K562 (cell line): ENCODE measurements around the gene SLC39A5. TPM values are rescaled to one million over a fixed set of nuclear protein-coding genes. Genes with fewer than 3 reads are reported as not detected.

Experiments used
- ATF2 ChIP-seq: sonication (generic); formaldehyde crosslinking; IDR thresholded peaks from 2 replicates; pipeline ENCODE4 v1.8.1; 2022; ENCODE audit warnings: missing genetic modification reagents
- BRD4 ChIP-seq: fragments of 200-600 bp; sonication (generic); IDR thresholded peaks from 2 replicates; pipeline ENCODE4 v1.6.1; 2017; ENCODE audit warnings: inconsistent platforms
- DDX20 ChIP-seq: fragments of 450-650 bp; IDR thresholded peaks from 2 replicates; pipeline ENCODE4 v1.6.1; 2016; ENCODE audit warnings: missing genetic modification characterization, low read depth, mild to moderate bottlenecking, missing compliant biosample characterization, moderate library complexity
- HNRNPUL1 ChIP-seq: fragments of 200-400 bp; formaldehyde crosslinking; IDR thresholded peaks from 2 replicates; pipeline ENCODE4 v1.6.1; 2017; ENCODE audit warnings: low read length
- KDM1A ChIP-seq, 2 experiments: fragments of 450-650 bp; IDR thresholded peaks; 2 replicates each; pipeline ENCODE4 v1.6.1; 2016; ENCODE audit warnings: mild to moderate bottlenecking in 2 of 2
- L3MBTL2 ChIP-seq: fragments of 450-650 bp; IDR thresholded peaks from 2 replicates; pipeline ENCODE4 v1.6.1; 2016; ENCODE audit warnings: mild to moderate bottlenecking, moderate library complexity
- MEF2D ChIP-seq: conservative IDR thresholded peaks from 2 replicates; pipeline ENCODE4 v1.6.1; 2016; ENCODE audit warnings: low read depth, missing genetic modification characterization, missing compliant biosample characterization
- MTF1 ChIP-seq: fragments of 250-450 bp; sonication (Bioruptor Pico); IDR thresholded peaks from 2 replicates; pipeline ENCODE4 v1.9.0; 2021; ENCODE audit warnings: moderate library complexity, mild to moderate bottlenecking, inconsistent platforms, borderline replicate concordance
- NEUROD1 ChIP-seq: fragments of 150-350 bp; IDR thresholded peaks from 2 replicates; pipeline ENCODE4 v1.6.1; 2014; ENCODE audit warnings: borderline replicate concordance, low read length, low read depth; ENCODE audit not compliant: partially characterized antibody
- NFXL1 ChIP-seq: fragments of 450-650 bp; formaldehyde crosslinking; IDR thresholded peaks from 2 replicates; pipeline ENCODE4 v1.4.0; 2021; ENCODE audit warnings: mild to moderate bottlenecking
- NR2C1 ChIP-seq, 2 experiments: fragments of 450-650 bp; IDR thresholded peaks; 2 replicates each; pipeline ENCODE4 v1.6.1; 2017; ENCODE audit warnings: mild to moderate bottlenecking in 2 of 2, antibody characterized with exemption in 1 of 2, inconsistent platforms in 1 of 2, missing compliant biosample characterization in 1 of 2, missing genetic modification characterization in 1 of 2
- NR2F6 ChIP-seq: fragments of 450-650 bp; formaldehyde crosslinking; IDR thresholded peaks from 2 replicates; pipeline ENCODE4 v1.4.0; 2020; ENCODE audit warnings: mild to moderate bottlenecking
- SMC3 ChIP-seq: conservative IDR thresholded peaks from 2 replicates; pipeline ENCODE4 v1.6.1; 2011; ENCODE audit warnings: low read depth, low read length, improper control_type of control experiment; ENCODE audit not compliant: insufficient read depth
- STAT5B ChIP-seq: fragments of 250-450 bp; sonication (Bioruptor Pico); IDR thresholded peaks from 2 replicates; pipeline ENCODE4 v1.8.0; 2021; ENCODE audit warnings: mild to moderate bottlenecking, inconsistent platforms
- TEAD4 ChIP-seq, 2 experiments: sonication (generic) in 1 of 2; formaldehyde crosslinking in 1 of 2; IDR thresholded peaks; 2 replicates each; pipeline versions ENCODE4 v1.6.1 to v1.8.0; 2012 to 2022; ENCODE audit warnings: borderline replicate concordance in 1 of 2, inconsistent platforms in 1 of 2, low read length in 1 of 2, mild to moderate bottlenecking in 1 of 2, missing genetic modification reagents in 1 of 2
- TFE3 ChIP-seq: fragments of 450-650 bp; formaldehyde crosslinking; IDR thresholded peaks from 2 replicates; pipeline ENCODE4 v1.4.0; 2020; ENCODE audit warnings: mild to moderate bottlenecking, mixed read lengths
- YY1 ChIP-seq, 3 experiments: IDR thresholded peaks; 2 replicates each; pipeline ENCODE4 v1.6.1; 2011; ENCODE audit warnings: low read length in 2 of 3, mild to moderate bottlenecking in 2 of 3, moderate library complexity in 2 of 3, borderline replicate concordance in 1 of 3, control low read depth in 1 of 3, low read depth in 1 of 3; ENCODE audit not compliant: insufficient read depth in 3 of 3, insufficient replicate concordance in 2 of 3, control insufficient read depth in 1 of 3, insufficient read length in 1 of 3; ENCODE audit errors: extremely low read depth in 1 of 3
- ZFX ChIP-seq: sonication (generic); formaldehyde crosslinking; IDR thresholded peaks from 2 replicates; pipeline ENCODE4 v1.8.0; 2022; ENCODE audit warnings: mild to moderate bottlenecking, missing genetic modification reagents, moderate library complexity
- ZNF124 ChIP-seq: sonication (generic); formaldehyde crosslinking; IDR thresholded peaks from 2 replicates; pipeline ENCODE4 v1.8.1; 2022; ENCODE audit warnings: missing genetic modification reagents
- ZNF133 ChIP-seq: fragments of 250-450 bp; sonication (Bioruptor Pico); IDR thresholded peaks from 2 replicates; pipeline ENCODE4 v1.4.0; 2020; ENCODE audit warnings: mild to moderate bottlenecking
- ZNF23 ChIP-seq: fragments of 250-450 bp; sonication (Bioruptor Pico); IDR thresholded peaks from 2 replicates; pipeline ENCODE4 v1.4.0; 2020; ENCODE audit warnings: mild to moderate bottlenecking
- ZNF561 ChIP-seq: fragments of 450-650 bp; formaldehyde crosslinking; conservative IDR thresholded peaks from 2 replicates; pipeline ENCODE4 v1.4.0; 2020; ENCODE audit warnings: mild to moderate bottlenecking, moderate library complexity
- ZNF76 ChIP-seq: fragments of 250-450 bp; sonication (Bioruptor Pico); IDR thresholded peaks from 2 replicates; pipeline ENCODE4 v1.4.0; 2020; ENCODE audit warnings: mild to moderate bottlenecking, moderate library complexity, borderline replicate concordance
- polyA plus RNA-seq, 8 experiments: library from polyadenylated mRNA; depleted of rRNA in 4 of 8; stranded (reverse) in 5 of 8; unstranded in 3 of 8; fragments of >200 nt; fragmentation: Nextera tagmentation in 2 of 8; fragmentation: Illumina TruSeq in 1 of 8; extraction: Ambion mirVana in 2 of 8; extraction: Trizol in 1 of 8; gene quantifications; 2 replicates each; pipeline versions ENCODE4 v1.2.1 to v1.2.3, GENCODE V29; 2011 to 2014; ENCODE audit warnings: inconsistent platforms in 1 of 8, missing spikeins in 1 of 8
- total RNA-seq, 7 experiments: library from RNA; depleted of rRNA in 6 of 7; stranded (reverse); fragments of >200 nt in 6 of 7; fragmentation: Illumina TruSeq in 2 of 7; extraction: Trizol in 2 of 7; gene quantifications; 2 replicates each; pipeline versions ENCODE4 v1.2.1 to v1.2.3, GENCODE V29; 2011 to 2021; ENCODE audit warnings: low replicate concordance in 1 of 7
- TF ChIP-seq, protein P1 (sequence below): fragments of 250-450 bp; sonication (Bioruptor Pico); IDR thresholded peaks from 2 replicates; pipeline ENCODE4 v1.9.0; 2021; ENCODE audit warnings: mild to moderate bottlenecking, inconsistent platforms

Gene SLC39A5
- total and polyA plus RNA-seq, 9 of the 15 experiments (the other 6 are each of a cell fraction or from before 2014, with no cell fraction given): 0.08 to 0.10 TPM; not detected in 7

- TF ChIP-seq, protein P1, sequence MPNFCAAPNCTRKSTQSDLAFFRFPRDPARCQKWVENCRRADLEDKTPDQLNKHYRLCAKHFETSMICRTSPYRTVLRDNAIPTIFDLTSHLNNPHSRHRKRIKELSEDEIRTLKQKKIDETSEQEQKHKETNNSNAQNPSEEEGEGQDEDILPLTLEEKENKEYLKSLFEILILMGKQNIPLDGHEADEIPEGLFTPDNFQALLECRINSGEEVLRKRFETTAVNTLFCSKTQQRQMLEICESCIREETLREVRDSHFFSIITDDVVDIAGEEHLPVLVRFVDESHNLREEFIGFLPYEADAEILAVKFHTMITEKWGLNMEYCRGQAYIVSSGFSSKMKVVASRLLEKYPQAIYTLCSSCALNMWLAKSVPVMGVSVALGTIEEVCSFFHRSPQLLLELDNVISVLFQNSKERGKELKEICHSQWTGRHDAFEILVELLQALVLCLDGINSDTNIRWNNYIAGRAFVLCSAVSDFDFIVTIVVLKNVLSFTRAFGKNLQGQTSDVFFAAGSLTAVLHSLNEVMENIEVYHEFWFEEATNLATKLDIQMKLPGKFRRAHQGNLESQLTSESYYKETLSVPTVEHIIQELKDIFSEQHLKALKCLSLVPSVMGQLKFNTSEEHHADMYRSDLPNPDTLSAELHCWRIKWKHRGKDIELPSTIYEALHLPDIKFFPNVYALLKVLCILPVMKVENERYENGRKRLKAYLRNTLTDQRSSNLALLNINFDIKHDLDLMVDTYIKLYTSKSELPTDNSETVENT (CRISPR knock-in tag): no peak
- no peak for TF ChIP-seq ZNF76
- TF ChIP-seq NFXL1 (CRISPR knock-in tag): no peak
- no peak for TF ChIP-seq ATF2 (CRISPR knock-in tag)
- TF ChIP-seq ZNF124 (CRISPR knock-in tag): no peak
- TF ChIP-seq NR2C1 (IDR thresholded peaks at IDR 0.05): 0 out of 2 replicates have a peak, but pooled peaks have one; percentile 26
- no peak for TF ChIP-seq NR2C1 (tag; IDR thresholded peaks at IDR 0.05)
- TF ChIP-seq SMC3: peak; percentile 65
- no peak for TF ChIP-seq MTF1 (CRISPR knock-in tag)
- no peak for TF ChIP-seq BRD4
- no peak for TF ChIP-seq NEUROD1
- TF ChIP-seq ZNF561 (CRISPR knock-in tag): no peak
- no peak for TF ChIP-seq TFE3 (CRISPR knock-in tag)
- TF ChIP-seq ZNF23 (CRISPR knock-in tag): no peak
- no peak for TF ChIP-seq DDX20 (tag)
- peak; percentile 63 for TF ChIP-seq TEAD4 (IDR thresholded peaks at IDR 0.05; ENCODE audit: low read length)
- no peak for TF ChIP-seq TEAD4 (CRISPR knock-in tag; IDR thresholded peaks at IDR 0.05; ENCODE audit: borderline replicate concordance)
- TF ChIP-seq L3MBTL2: peak; percentile 22; the same call in 1 of the 2 replicates
- no peak for TF ChIP-seq NR2F6
- TF ChIP-seq HNRNPUL1: no peak
- peak; percentile 38 to 95 (median 83) for TF ChIP-seq YY1 (IDR thresholded peaks at IDR 0.05; ENCODE audit: borderline replicate concordance in 1 of 3, control insufficient read depth in 1 of 3, extremely low read depth in 1 of 3, insufficient read depth in 3 of 3, insufficient read length in 1 of 3, insufficient replicate concordance in 2 of 3, low read depth in 1 of 3, low read length in 2 of 3)
- no peak for TF ChIP-seq STAT5B (CRISPR knock-in tag)
- TF ChIP-seq ZFX (CRISPR knock-in tag): 0 out of 2 replicates have a peak, but pooled peaks have one; percentile 20
- TF ChIP-seq ZNF133 (CRISPR knock-in tag): no peak
- no peak for TF ChIP-seq MEF2D (tag)
- no peak for TF ChIP-seq KDM1A (IDR thresholded peaks at IDR 0.05)
Measured at GRCh38 chr12:56193025-56193578, 36.7 kb upstream of the SLC39A5 start (continued).
